Mesendoderm (in vitro differentiated cells): ENCODE results near the gene PMEPA1.
A peak's percentile ranks its signal among the peaks of the same experiment; 100 is the strongest.

ENCODE experiments used
- DNase-seq: peaks from one replicate; pipeline ENCODE4 v3.0.0; 2013
- H2AK5ac ChIP-seq: 2 replicates; pipeline ENCODE4 v1.6.1; 2013; ENCODE audit warnings: low read length, inconsistent platforms
- H2BK120ac ChIP-seq: 2 replicates; pipeline ENCODE4 v1.6.1; 2013; ENCODE audit warnings: low read depth, mild to moderate bottlenecking, low read length, moderate library complexity, mixed read lengths
- H2BK15ac ChIP-seq: replicated peaks from 2 replicates; pipeline ENCODE4 v1.6.1; 2013; ENCODE audit warnings: low read depth, mild to moderate bottlenecking, moderate library complexity
- H2BK5ac ChIP-seq: 2 replicates; pipeline ENCODE4 v1.6.1; 2013; ENCODE audit warnings: low read length, inconsistent platforms
- H3K18ac ChIP-seq: 2 replicates; pipeline ENCODE4 v1.6.1; 2013; ENCODE audit warnings: mild to moderate bottlenecking, low read length, mixed read lengths
- H3K23ac ChIP-seq: one replicate; pipeline ENCODE4 v1.6.1; 2013; ENCODE audit warnings: low read length
- H3K27ac ChIP-seq: 2 replicates; pipeline ENCODE4 v1.5.1; 2013; ENCODE audit warnings: low read depth, mild to moderate bottlenecking, inconsistent platforms, low read length, moderate library complexity
- H3K27me3 ChIP-seq: 2 replicates; pipeline ENCODE4 v1.6.1; 2013; ENCODE audit warnings: low read length, control low read depth, mild to moderate bottlenecking, inconsistent platforms; ENCODE audit not compliant: insufficient read depth, poor library complexity
- H3K36me3 ChIP-seq: 2 replicates; pipeline ENCODE4 v1.6.1; 2013; ENCODE audit warnings: low read length, inconsistent platforms; ENCODE audit not compliant: control insufficient read depth, insufficient read depth
- H3K4ac ChIP-seq: one replicate; pipeline ENCODE4 v1.6.1; 2013; ENCODE audit warnings: low read depth, mild to moderate bottlenecking, low read length, moderate library complexity
- H3K4me1 ChIP-seq: 2 replicates; pipeline ENCODE4 v1.6.1; 2013; ENCODE audit warnings: low read depth, low read length, inconsistent platforms; ENCODE audit not compliant: control insufficient read depth
- H3K4me2 ChIP-seq: 2 replicates; pipeline ENCODE4 v1.6.1; 2013; ENCODE audit warnings: low read length
- H3K4me3 ChIP-seq: 2 replicates; pipeline ENCODE4 v1.5.1; 2013; ENCODE audit warnings: mild to moderate bottlenecking, low read length
- H3K56ac ChIP-seq: one replicate; pipeline ENCODE4 v1.6.1; 2013; ENCODE audit warnings: low read length
- H3K79me1 ChIP-seq: 2 replicates; pipeline ENCODE4 v1.6.1; 2013; ENCODE audit warnings: low read length, inconsistent platforms
- H3K79me2 ChIP-seq: 2 replicates; pipeline ENCODE4 v1.6.1; 2013; ENCODE audit warnings: mild to moderate bottlenecking, low read length; ENCODE audit not compliant: control insufficient read depth, insufficient read depth
- H3K9ac ChIP-seq: 2 replicates; pipeline ENCODE4 v1.6.1; 2013; ENCODE audit warnings: low read length, inconsistent platforms
- H4K5ac ChIP-seq: one replicate; pipeline ENCODE4 v1.6.1; 2013; ENCODE audit warnings: low read length
- H4K8ac ChIP-seq: one replicate; pipeline ENCODE4 v1.6.1; 2013; ENCODE audit warnings: low read depth, mild to moderate bottlenecking, control low read depth, low read length, moderate library complexity
- WGBS: extraction: QIAGEN DNeasy Blood & Tissue Kit; methylation state at CpG from one replicate; pipeline ENCODE4 v1.1.7; 2013; ENCODE audit warnings: low lambda C conversion rate, missing lambda C conversion rate; ENCODE audit not compliant: insufficient coverage; ENCODE audit errors: extremely low coverage; 5-methylcytosine and 5-hydroxymethylcytosine counted together

PMEPA1 gene

DNA sequence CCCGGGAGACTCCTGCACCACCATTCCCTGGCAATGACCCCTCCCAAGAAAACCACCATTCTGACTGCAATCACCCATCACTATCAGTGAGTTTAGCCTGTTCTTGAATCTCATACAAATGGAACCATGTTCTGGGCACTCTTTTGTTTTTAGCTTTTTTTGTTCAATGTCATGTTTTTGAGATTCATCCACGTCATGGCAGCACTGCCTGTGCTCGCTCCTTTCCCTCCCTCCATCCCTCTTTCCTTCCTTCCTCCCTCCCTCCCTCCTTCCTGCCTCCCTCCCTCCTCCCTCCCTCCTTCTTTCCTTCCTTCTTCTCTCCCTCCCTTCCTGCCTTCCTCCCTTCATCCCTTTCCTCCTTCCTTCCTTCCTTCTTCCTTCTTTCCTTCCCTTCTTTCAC, 44.4 kb upstream of the PMEPA1 start:
- no peak overlapping the region for H3K56ac ChIP-seq
- no peaks in the 10 kb centered on the region for H3K79me2 ChIP-seq
- H3K23ac ChIP-seq: no peak overlapping the region
- no peak for DNase-seq
- H4K8ac ChIP-seq: no peak overlapping the region
- no peaks in the 10 kb centered on the region for H3K36me3 ChIP-seq
- no peak overlapping the region for H4K5ac ChIP-seq
- no peaks in the 10 kb centered on the region for H3K27me3 ChIP-seq
- no peak overlapping the region for H2BK15ac ChIP-seq
- no peak overlapping the region for H3K4ac ChIP-seq
- H3K4me2 ChIP-seq: no peak overlapping the region
- H2BK5ac ChIP-seq: no peak overlapping the region
- H3K27ac ChIP-seq: no peak overlapping the region
- no peak overlapping the region for H2AK5ac ChIP-seq
- H3K4me1 ChIP-seq: no peaks in the 10 kb centered on the region
- H2BK120ac ChIP-seq: no peak overlapping the region
- no peak overlapping the region for H3K4me3 ChIP-seq
- no peak overlapping the region for H3K18ac ChIP-seq
- H3K9ac ChIP-seq: no peak overlapping the region
- no CpG with 5 or more reads among the region's 3 CpGs for WGBS
- H3K79me1 ChIP-seq: no peaks in the 10 kb centered on the region

DNA sequence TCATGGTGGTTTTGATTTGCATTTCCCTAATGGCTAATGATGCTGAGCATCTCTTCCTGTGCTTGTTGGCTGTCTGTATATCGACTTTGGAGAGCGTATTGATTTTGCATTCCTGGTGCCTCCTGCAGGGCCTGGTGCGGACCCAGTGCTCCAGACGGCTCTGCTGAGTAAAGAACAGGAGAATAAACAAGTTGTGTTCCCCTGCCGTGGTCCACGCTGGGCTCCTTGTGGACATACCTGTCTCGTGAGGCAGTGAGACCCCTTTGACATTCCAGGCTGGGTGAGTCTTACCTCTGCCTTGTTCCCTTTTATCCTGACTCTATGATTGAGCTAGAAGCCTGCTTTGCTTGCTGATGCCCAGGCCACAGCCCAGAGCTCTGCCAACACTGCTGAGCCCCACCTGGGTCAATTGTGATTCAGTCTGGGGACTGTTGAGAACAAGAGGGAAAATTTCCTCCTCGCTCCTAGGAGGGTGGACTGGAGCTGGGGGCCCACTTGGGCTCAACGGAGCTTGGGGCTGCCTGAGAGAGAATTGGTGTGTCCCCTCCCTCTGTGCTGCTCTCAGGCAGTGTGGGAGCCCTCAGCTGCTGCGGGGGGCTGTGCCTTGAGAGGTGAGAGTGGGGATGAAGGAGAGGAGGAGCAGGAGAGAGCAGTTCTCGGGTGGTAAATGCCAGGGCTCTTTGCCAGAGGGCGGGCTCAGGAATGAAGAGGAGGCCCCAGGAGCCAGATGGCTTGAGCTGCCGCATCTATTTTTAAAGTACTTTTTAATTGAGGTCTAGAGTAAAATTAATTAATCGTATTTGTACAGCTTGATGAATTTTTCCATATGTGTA, 43.7 kb upstream of the PMEPA1 start:
- H3K4me2 ChIP-seq: no peak overlapping the region
- no peak overlapping the region for H2AK5ac ChIP-seq
- H3K4ac ChIP-seq: no peak overlapping the region
- WGBS: no CpG with 5 or more reads among the region's 14 CpGs
- H2BK120ac ChIP-seq: no peak overlapping the region
- H2BK5ac ChIP-seq: no peak overlapping the region
- H4K5ac ChIP-seq: no peak overlapping the region
- H3K36me3 ChIP-seq: no peaks in the 10 kb centered on the region
- no peak overlapping the region for H3K23ac ChIP-seq
- no peak overlapping the region for H3K27ac ChIP-seq
- no peak overlapping the region for H2BK15ac ChIP-seq
- no peak for DNase-seq
- H4K8ac ChIP-seq: no peak overlapping the region
- no peak overlapping the region for H3K9ac ChIP-seq
- peak overlapping the region; percentile 20 for H3K56ac ChIP-seq
- H3K27me3 ChIP-seq: no peaks in the 10 kb centered on the region
- no peaks in the 10 kb centered on the region for H3K4me1 ChIP-seq
- no peaks in the 10 kb centered on the region for H3K79me1 ChIP-seq
- H3K4me3 ChIP-seq: no peak overlapping the region
- no peaks in the 10 kb centered on the region for H3K79me2 ChIP-seq
- H3K18ac ChIP-seq: no peak overlapping the region

DNA sequence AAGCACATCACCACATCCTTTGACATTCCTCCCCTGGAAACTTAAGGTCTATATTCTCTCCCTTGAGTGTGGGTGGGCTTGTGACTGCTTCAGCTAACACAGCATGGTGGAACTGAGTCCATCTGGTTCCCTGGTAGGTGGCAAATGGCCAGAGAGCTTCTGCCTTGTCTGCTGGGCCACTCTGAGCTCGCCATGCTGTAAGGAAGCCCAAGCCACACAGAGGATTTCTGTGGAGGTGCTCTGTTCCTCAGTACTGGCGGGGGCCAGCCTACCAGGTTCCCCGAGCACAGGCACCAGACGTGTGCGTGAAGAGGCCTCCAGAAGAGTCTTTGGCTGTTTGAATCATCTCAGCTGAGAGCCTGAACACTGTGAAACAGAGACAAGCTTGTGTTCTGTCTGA, 41.6 kb upstream of the PMEPA1 start:
- H4K8ac ChIP-seq: no peak overlapping the region
- no peak overlapping the region for H3K4ac ChIP-seq
- DNase-seq: no peak
- H2BK5ac ChIP-seq: no peak overlapping the region
- H2BK15ac ChIP-seq: no peak overlapping the region
- no peaks in the 10 kb centered on the region for H3K79me2 ChIP-seq
- no peak overlapping the region for H3K18ac ChIP-seq
- no CpG with 5 or more reads among the region's 5 CpGs for WGBS
- no peak overlapping the region for H3K4me2 ChIP-seq
- H3K4me1 ChIP-seq: no peaks in the 10 kb centered on the region
- no peaks in the 10 kb centered on the region for H3K79me1 ChIP-seq
- H2AK5ac ChIP-seq: no peak overlapping the region
- no peak overlapping the region for H3K4me3 ChIP-seq
- H3K27ac ChIP-seq: no peak overlapping the region
- no peak overlapping the region for H3K56ac ChIP-seq
- no peak overlapping the region for H4K5ac ChIP-seq
- H3K9ac ChIP-seq: no peak overlapping the region
- H3K36me3 ChIP-seq: no peaks in the 10 kb centered on the region
- no peak overlapping the region for H3K23ac ChIP-seq
- no peaks in the 10 kb centered on the region for H3K27me3 ChIP-seq
- H2BK120ac ChIP-seq: no peak overlapping the region

DNA sequence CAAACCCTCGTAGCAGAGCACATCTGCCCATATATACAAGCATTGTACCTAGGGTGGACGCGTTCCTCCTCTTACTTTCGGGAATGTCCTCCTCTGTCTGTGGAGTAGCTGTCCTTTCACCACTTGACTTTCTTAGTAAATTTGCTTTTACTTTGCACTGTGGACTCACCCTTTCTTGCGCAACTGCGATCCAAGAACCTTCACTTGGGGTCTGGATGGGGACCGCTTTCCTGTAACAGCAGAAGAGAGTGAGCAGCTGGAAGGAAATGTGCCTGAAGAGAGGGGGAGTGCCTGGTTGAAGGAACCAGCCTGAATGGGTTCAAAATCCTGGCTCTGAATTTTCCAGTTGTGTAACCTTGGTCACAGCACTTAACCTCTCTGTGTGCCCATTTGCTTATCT, 40.1 kb upstream of the PMEPA1 start:
- WGBS: no CpG with 5 or more reads among the region's 7 CpGs
- Histone ChIP-seq H3K27me3 (no peaks in the 10 kb centered on the region), H2AK5ac (no peak overlapping the region), H2BK15ac (no peak overlapping the region), H3K4me2 (no peak overlapping the region), H3K79me1 (no peaks in the 10 kb centered on the region), H3K27ac (no peak overlapping the region), H3K9ac (no peak overlapping the region), H3K23ac (no peak overlapping the region), H3K4me3 (no peak overlapping the region), H2BK120ac (no peak overlapping the region), H3K4me1 (no peaks in the 10 kb centered on the region), H3K56ac (no peak overlapping the region), H3K18ac (no peak overlapping the region), H3K79me2 (no peaks in the 10 kb centered on the region), H3K36me3 (no peaks in the 10 kb centered on the region), H2BK5ac (no peak overlapping the region), H4K8ac (no peak overlapping the region), H4K5ac (no peak overlapping the region), H3K4ac (no peak overlapping the region)
- DNase-seq: no peak

DNA sequence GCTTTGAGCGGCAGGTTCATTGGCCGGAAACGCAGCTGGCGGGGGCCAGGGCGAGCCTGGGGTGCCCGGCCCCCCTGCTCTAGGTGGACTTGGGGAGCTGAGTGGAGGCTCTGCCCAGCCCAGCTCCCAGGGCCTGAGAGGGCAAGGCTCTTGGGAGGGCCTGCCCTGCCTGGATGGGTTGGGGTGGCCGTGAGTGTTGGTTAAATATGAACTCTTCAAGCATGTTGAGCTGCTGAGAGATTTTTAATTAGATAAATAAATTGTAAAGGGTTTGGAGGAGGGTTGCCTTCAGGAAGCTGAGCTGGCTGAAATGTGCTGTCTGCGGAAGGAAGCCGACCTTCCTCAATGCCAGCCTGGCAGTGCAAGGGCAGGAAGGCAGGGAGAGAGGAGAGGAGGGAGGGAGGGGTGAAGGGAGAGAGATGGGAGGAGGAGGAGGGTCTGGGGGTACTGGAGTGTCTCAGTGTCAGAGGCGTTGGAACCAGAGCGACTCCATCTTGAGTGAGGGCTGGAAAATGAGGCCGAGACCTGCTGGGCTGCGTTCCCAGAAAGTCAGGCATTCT, 39.4 kb upstream of the PMEPA1 start:
- H4K5ac ChIP-seq: no peak overlapping the region
- H2BK15ac ChIP-seq: no peak overlapping the region
- H3K27me3 ChIP-seq: no peaks in the 10 kb centered on the region
- no peak overlapping the region for H2BK120ac ChIP-seq
- H3K9ac ChIP-seq: no peak overlapping the region
- H3K18ac ChIP-seq: peak overlapping the region; percentile 6
- no CpG with 5 or more reads among the region's 13 CpGs for WGBS
- no peak for DNase-seq
- no peak overlapping the region for H3K27ac ChIP-seq
- no peaks in the 10 kb centered on the region for H3K4me1 ChIP-seq
- no peak overlapping the region for H3K4me3 ChIP-seq
- no peak overlapping the region for H3K23ac ChIP-seq
- H3K56ac ChIP-seq: no peak overlapping the region
- H3K79me1 ChIP-seq: no peaks in the 10 kb centered on the region
- H4K8ac ChIP-seq: no peak overlapping the region
- no peak overlapping the region for H3K4ac ChIP-seq
- no peaks in the 10 kb centered on the region for H3K36me3 ChIP-seq
- no peak overlapping the region for H2AK5ac ChIP-seq
- no peak overlapping the region for H2BK5ac ChIP-seq
- no peaks in the 10 kb centered on the region for H3K79me2 ChIP-seq
- H3K4me2 ChIP-seq: no peak overlapping the region
